GM13977 (cell line): ENCODE measurements around the gene PDE3B.

ENCODE experiments used
- DNase-seq: peaks from one replicate; pipeline ENCODE4 v3.0.0; 2012; ENCODE audit warnings: low spot score
- in situ Hi-C: fragments of 300-500 bp; cut with MboI; formaldehyde crosslinking; loops from one replicate; pipeline ENCODE4 v1.12.0; 2022; ENCODE audit warnings: low sequenced_read_pairs, low pct_unique_long_range_greater_than_20kb, mixed read lengths, inconsistent platforms; ENCODE audit not compliant: unreplicated experiment
- TF ChIP-seq, protein P1 (sequence below): IDR thresholded peaks from 2 replicates; pipeline ENCODE4 v1.5.1; 2012; ENCODE audit warnings: mild to moderate bottlenecking, control low read depth; ENCODE audit not compliant: insufficient read depth; ENCODE audit errors: extremely low read depth, missing control alignments

PDE3B gene

DNA sequence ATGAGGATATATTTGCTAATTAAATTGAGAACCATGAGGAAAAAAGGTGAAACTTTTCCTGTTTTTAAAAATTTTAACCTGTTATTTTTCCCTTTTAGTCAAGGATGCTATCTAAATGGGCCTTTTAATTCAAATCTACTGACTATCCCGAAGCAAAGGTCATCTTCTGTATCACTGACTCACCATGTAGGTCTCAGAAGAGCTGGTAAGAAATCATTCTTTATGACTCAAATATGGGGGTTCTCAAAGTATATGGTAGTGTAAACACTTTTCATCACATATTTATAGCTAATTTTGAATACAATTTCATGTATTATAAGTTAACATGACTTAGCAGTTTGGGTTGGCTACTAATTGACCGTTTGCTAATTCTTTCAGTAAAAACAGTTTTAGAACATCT lies 160.2 kb downstream of the PDE3B start:
- TF ChIP-seq, protein P1, sequence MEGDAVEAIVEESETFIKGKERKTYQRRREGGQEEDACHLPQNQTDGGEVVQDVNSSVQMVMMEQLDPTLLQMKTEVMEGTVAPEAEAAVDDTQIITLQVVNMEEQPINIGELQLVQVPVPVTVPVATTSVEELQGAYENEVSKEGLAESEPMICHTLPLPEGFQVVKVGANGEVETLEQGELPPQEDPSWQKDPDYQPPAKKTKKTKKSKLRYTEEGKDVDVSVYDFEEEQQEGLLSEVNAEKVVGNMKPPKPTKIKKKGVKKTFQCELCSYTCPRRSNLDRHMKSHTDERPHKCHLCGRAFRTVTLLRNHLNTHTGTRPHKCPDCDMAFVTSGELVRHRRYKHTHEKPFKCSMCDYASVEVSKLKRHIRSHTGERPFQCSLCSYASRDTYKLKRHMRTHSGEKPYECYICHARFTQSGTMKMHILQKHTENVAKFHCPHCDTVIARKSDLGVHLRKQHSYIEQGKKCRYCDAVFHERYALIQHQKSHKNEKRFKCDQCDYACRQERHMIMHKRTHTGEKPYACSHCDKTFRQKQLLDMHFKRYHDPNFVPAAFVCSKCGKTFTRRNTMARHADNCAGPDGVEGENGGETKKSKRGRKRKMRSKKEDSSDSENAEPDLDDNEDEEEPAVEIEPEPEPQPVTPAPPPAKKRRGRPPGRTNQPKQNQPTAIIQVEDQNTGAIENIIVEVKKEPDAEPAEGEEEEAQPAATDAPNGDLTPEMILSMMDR = no peak
- in situ Hi-C loops = no loop called here
- no peak for DNase-seq

DNA sequence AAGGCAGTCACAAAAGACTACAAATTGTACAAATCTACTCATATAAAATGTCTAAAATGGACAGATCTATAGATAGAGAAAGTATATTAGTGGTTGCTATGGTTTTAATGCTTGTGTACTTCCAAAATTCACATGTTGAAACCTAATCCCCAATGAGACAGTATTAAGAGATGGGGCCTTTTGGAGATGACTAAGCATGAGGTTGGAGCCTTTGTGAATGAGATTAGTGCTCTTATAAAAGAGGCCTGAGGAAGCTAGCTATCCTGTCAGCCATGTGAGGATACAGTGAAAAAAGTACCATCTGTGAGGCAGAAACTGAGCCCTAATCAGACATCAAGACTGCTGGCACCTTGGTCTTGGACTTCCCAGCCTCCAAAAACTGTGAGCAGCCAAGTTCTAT lies 165.9 kb downstream of the PDE3B start:
- no peak for DNase-seq
- TF ChIP-seq, protein P1 = no peak
- in situ Hi-C loops = no loop called here

DNA sequence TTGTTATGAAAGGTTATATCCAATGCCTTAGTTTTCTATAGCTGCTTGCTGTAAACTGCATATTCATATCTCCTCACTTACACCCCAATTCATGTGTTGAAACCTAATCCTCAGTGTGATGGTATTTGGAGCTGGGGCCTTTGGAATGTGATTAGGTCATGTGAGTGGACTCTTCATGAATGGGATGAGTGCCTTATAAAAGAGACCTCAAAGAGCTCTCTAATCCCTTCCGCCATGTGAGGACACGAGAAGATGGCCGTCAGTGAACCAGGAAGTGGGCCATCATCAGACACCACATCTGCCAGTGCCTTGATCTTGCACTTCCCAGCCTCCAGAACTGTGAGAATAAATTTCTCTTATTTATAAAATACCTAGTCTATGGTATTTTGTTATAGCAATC lies 169.2 kb downstream of the PDE3B start:
- in situ Hi-C loops = no loop called here
- TF ChIP-seq, protein P1 = no peak
- DNase-seq = no peak

DNA sequence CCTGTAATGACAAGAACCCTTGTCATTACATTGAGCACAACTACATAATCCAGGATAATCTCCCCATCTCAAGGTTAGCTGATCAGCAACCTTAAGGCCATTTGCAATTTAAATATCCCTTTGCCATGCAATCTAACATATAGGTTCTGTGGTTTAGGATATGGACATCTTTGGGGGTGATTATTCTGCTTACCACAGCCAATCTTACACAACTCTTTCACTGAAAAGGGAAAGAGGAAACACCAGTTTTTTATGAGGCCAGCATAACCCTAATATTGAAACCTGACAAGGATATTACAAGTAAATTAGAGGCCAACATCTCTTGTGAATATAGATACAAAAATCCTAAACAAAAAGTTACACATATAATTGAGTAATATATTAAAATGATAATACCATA lies 169.9 kb downstream of the PDE3B start:
- in situ Hi-C loops = no loop called here
- TF ChIP-seq, protein P1 = no peak
- no peak for DNase-seq

DNA sequence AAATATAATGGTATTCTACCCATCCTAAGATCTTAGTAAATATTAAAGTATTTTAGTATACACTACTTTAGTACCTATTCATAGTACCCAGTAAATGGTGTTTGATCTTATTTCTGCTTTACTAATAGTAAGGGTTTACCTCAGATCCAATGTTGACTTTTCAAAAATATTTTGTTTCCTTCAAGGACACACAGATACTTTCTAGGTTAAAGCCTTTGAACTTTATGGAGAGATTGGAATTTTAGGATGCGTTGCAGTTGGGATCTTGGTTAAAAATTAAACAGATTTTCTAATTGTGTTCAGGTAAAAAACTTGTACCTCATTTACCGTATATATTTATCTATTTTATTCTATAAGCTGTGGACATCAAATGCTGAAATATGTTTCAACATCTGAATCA lies 175.2 kb downstream of the PDE3B start:
- TF ChIP-seq, protein P1 = no peak
- in situ Hi-C loops = no loop called here
- no peak for DNase-seq

DNA sequence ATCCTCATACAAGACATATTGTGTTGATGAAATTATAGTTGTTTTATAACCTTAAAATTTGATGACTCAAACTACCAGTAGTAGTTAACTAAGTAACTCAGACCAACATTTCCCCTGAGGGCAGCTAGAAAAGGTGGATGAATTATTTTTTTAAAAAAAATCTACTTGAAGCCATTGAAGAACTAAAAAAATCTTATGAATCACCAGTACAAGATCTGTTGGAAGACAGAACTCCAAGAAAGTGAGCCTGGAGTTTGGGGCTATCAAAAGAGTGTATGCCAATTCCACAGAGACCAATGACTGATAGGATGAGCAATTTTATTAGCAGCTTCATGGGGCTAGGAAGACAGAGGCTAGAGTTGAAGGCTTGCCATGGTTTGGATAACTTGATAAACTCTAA lies 176.0 kb downstream of the PDE3B start:
- in situ Hi-C loops = no loop called here
- TF ChIP-seq, protein P1 = no peak
- no peak for DNase-seq

DNA sequence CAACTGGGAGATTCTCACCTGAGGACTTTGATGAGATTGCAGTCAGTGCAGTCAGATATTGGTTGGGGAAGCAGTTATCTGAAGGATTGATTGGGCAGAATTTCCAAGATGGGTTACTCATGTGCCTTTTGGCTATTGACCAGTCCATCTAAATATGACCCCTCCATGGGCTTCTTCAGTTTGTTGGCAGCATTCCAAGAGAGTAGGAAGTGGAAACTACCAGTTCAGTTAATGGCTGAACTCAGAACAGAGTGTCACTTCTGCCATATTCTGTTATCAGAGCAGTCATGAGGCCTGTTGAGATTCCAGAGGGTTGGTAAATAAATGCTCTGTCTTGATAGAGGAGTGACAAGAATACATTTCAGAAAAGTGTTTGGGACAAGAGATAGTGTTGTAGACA lies 177.4 kb downstream of the PDE3B start:
- in situ Hi-C loops = no loop called here
- TF ChIP-seq, protein P1 = no peak

More for the DNA sequence above, 177.4 kb downstream of the PDE3B start:
- no peak for DNase-seq
